NCI-H69 (cell line): Measurements from ENCODE around the gene PRPSAP1.
A peak's percentile ranks its signal among the peaks of the same experiment; 100 is the strongest.

Experiments
- DNase-seq: peaks from one replicate; lab custom pipeline; 2025; lab: John Stamatoyannopoulos, UW

PRPSAP1 gene

GRCh38 chr17:76353599-76354316, at the start of gene PRPSAP1:
Gene PRPSAP1 (minus strand): TSS chr17:76353916. CDS start chr17:76353703, 213 bp downstream.
- peak; percentile 98 for DNase-seq

- DNase-seq: no peak
These were observed 49.0 kb upstream of the PRPSAP1 start for GRCh38 chr17:76402711-76403110.

GRCh38 chr17:76399175-76400172, 45.8 kb upstream of the PRPSAP1 start:
- DNase-seq: no peak

GRCh38 chr17:76398523-76399174, 44.9 kb upstream of the PRPSAP1 start:
- DNase-seq: no peak

- DNase-seq: peak; percentile 78
These were observed 44.2 kb upstream of the PRPSAP1 start for GRCh38 chr17:76397687-76398522.

GRCh38 chr17:76397184-76397583, 43.5 kb upstream of the PRPSAP1 start:
- DNase-seq: no peak

GRCh38 chr17:76395980-76396379, 42.3 kb upstream of the PRPSAP1 start:
- DNase-seq: no peak

- no peak for DNase-seq
These were observed 40.5 kb upstream of the PRPSAP1 start for GRCh38 chr17:76394166-76394565.

GRCh38 chr17:76391200-76391715, 37.5 kb upstream of the PRPSAP1 start:
- no peak for DNase-seq

GRCh38 chr17:76390003-76390421, 36.3 kb upstream of the PRPSAP1 start:
- no peak for DNase-seq

GRCh38 chr17:76388966-76389888, 35.5 kb upstream of the PRPSAP1 start:
- no peak for DNase-seq

- DNase-seq: no peak
These were observed 33.5 kb upstream of the PRPSAP1 start for GRCh38 chr17:76386966-76387765.

GRCh38 chr17:76385892-76386786, 32.4 kb upstream of the PRPSAP1 start:
- peak; percentile 81 for DNase-seq

- DNase-seq: peak; percentile 61
These were observed 31.5 kb upstream of the PRPSAP1 start for GRCh38 chr17:76384987-76385891.

- peak; percentile 82 for DNase-seq
These were observed 30.7 kb upstream of the PRPSAP1 start, which contains the start of gene SPHK1 for GRCh38 chr17:76384222-76384986. Gene SPHK1 (plus strand): TSS chr17:76384609. CDS start chr17:76385645, 1,036 bp downstream.

GRCh38 chr17:76383546-76384221, 30.0 kb upstream of the PRPSAP1 start:
- DNase-seq: peak; percentile 69
